GM19025 (cell line): ENCODE data around the gene NPFFR1.

Experiments
- ATAC-seq: cut with Tn5 transposase; IDR thresholded peaks from one replicate; pipeline ENCODE4 v1.9.1; 2021; ENCODE audit warnings: mild to moderate bottlenecking, low read depth, moderate library complexity; ENCODE audit not compliant: unreplicated experiment

The NPFFR1 gene

DNA sequence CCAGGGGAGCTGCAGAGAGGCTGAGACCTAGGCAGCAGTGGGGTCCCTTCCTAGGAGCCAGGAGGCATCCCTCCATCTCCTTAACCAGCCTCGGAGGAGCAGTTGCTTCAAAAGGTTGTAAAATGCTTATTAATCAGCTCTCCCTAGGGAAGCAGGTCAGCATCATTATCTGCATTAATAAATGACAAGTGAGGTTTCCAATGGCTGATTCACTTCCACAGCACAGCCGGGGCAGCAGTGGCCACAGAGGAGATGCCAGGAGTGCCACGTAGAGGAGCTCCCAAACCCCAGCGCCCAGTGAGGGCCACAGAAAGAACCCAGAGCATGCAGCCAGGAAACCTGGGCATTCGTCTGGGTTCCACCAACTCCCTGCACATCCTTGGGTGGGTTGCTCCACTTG is 8.2 kb upstream of the NPFFR1 start:
- ATAC-seq, result no peak

DNA sequence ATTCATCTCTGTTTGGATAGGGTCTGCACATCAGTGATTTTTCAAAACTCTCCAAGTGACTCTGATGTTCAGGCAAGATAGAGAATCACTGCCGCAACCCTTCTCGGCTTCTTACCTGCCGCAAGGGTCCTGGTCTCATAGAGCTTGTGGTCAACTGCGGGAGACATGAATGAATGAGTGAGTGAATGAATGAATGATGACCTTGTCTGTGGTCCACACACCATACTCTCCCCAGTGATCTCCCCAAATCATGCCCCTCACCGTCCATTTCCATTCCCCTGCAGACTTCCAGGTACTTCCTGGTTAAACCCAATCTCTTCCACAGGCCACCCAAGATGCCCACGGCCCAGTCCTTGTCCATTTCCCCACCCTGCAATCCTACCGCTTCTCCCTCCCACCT is 5.9 kb upstream of the NPFFR1 start:
- ATAC-seq, result no peak

DNA sequence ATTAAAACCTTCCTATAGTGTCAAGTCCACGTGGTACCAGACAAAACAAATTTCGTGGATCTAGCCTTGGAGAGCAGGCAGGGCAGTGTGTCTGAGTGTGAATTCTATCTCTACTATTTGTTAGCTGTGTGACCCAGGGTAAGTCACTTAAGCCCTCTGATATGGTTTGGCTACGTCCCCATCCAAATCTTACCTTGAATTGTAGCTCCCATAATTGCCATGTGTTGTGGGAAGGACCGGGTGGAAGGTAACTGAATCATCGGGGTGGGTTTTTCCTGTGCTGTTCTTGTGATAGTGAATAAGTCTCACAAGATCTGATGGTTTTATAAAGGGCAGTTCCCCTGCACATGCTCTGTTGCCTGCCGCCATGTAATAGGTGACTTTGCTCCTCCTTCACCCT is 2.8 kb upstream of the NPFFR1 start:
- no peak for ATAC-seq

DNA sequence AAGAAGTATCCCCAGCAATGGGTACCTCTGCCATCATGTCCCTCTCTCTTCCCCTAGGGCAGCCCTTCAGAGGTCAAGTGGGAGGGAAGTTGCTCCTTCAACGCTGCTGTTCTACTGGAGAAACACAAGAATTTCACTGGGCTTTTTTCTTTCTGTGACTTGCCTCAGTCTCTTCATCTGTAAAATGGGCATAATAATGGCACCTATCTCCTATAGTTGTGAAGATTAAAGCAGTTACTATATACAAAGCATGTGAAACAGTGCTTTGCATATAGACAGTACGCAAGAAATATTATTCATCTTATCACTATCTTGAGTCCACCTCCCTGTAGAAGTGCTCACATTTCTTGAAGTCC is 1.6 kb upstream of the NPFFR1 start:
- no peak for ATAC-seq

- no peak for ATAC-seq
Measured at GRCh38 chr10:70284542-70285475, 1.0 kb upstream of the NPFFR1 start.

DNA sequence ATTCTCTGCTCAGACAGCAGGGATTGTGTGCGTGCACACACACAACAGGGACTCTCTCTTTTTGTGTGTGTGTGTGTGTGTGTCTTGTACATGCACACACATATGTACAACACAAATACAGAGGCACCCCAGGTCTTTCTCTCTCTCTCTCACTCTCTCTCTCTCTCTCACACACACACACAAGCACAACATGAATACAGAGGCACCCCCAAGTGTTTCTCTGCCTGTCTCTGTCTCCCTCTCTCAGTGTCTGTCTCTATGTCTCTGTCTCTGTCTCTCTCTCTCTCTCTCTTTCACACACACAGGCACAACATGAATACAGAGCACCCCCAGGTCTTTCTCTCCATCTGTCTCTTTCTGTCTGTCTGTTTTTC is 746 bp downstream of the NPFFR1 start:
- no peak for ATAC-seq

- ATAC-seq, result no peak
Measured at GRCh38 chr10:70281609-70282008, 2.2 kb downstream of the NPFFR1 start.

DNA sequence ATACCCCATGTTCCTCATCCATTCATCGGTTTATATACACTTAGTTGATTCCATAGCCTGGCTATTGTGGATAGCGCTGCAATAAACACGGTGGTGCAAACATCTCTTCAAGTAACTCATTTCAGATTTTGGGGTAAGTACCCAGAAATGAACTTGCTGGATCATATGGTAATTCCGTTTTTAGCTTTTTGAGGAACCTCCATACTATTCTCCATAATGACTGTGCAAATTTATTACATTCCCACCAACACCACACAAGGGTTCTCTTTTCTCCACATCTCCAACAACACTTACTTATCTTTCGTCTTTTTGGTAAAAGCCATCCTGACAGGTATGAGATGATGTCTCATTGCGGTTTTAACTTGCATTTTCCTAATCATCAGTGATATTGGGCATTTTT is 3.7 kb downstream of the NPFFR1 start:
- no peak for ATAC-seq

GRCh38 chr10:70277396-70278030 is 6.3 kb downstream of the NPFFR1 start:
- no peak for ATAC-seq

DNA sequence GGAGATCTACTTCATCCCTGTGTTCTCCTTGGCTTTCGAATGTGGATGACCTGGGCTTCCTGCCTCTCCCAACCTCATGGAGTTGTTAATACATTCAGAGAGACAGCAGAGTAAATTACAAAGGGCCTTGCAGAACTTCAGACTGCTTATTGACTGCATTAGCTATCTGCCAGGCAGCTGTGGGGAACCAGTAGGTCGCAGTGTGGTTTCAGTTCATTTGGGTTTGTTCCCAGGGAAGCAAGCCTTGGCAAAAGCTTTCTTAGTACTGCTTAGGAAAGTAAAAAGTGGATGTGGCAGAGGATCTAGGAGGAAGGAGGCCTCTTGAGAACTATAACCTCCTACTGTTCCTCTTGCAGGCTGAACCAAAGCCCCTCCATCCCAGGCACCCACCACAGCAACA is 9.2 kb downstream of the NPFFR1 start:
- ATAC-seq, result no peak

- ATAC-seq, result peak; percentile 46
Measured at GRCh38 chr10:70272925-70273316, 10.9 kb downstream of the NPFFR1 start.

GRCh38 chr10:70271996-70272924 is 11.5 kb downstream of the NPFFR1 start:
- ATAC-seq, result no peak

DNA sequence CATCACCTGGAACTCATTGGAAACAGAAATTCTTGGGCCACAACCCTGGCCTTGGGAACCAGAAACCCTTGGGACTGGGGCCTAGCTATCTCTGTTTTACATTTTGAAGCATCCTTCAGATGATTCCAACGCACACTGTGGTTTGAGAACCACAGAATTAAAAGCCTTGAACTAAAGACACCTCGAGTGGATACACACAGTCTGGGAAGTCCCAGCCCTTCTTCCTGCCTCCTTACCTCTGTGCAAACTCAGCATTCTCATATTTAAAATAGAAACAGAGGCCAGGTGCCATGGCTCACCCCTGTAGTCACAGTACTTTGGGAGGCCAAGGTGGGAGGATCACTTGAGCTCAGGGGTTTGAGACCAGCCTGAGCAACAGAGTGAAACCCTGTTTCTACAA is 12.9 kb downstream of the NPFFR1 start:
- ATAC-seq, result no peak

GRCh38 chr10:70269741-70270140 is 14.1 kb downstream of the NPFFR1 start:
- ATAC-seq, result no peak

GRCh38 chr10:70268376-70268775 is 15.4 kb downstream of the NPFFR1 start:
- no peak for ATAC-seq

- no peak for ATAC-seq
Measured at GRCh38 chr10:70267161-70267933, 16.5 kb downstream of the NPFFR1 start.

DNA sequence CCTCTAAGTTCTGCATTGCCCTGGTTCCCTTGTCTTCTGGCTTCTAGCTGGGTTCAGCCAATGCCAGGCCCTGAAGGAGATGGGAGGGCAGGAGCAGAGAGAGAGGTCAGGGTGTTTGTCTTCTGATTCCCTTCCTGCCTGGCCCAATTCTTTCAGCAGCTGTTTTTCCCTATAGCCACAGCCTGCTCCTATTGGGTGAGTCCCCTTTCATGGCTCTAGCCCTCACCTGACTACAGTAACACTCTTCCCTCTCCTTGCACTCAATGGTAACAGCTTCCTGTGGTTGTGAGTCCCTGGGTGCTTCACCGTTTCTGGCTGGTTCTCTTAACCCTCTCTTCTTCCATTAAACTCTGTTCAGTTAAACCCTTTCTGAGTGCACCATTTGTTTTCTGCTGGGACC is 17.1 kb downstream of the NPFFR1 start:
- no peak for ATAC-seq

DNA sequence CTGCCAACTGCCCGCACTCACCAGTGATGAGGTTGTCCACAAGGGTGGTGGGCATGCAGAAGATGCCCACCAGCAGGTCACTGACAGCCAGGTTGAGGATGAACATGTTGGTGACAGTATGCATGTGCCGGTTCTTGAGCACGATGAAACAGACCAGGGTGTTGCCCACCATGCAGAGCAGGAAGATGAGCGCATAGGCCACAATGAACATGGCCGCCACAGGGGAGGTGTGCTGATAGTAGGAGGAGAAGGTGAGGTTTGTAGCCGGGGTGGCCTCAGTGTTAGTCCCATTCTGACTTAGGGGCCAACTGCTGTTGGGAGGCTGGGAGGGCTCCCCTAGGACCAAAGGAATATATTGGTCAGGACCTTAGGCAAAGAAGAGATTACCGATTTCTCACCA is 17.7 kb downstream of the NPFFR1 start:
- no peak for ATAC-seq

DNA sequence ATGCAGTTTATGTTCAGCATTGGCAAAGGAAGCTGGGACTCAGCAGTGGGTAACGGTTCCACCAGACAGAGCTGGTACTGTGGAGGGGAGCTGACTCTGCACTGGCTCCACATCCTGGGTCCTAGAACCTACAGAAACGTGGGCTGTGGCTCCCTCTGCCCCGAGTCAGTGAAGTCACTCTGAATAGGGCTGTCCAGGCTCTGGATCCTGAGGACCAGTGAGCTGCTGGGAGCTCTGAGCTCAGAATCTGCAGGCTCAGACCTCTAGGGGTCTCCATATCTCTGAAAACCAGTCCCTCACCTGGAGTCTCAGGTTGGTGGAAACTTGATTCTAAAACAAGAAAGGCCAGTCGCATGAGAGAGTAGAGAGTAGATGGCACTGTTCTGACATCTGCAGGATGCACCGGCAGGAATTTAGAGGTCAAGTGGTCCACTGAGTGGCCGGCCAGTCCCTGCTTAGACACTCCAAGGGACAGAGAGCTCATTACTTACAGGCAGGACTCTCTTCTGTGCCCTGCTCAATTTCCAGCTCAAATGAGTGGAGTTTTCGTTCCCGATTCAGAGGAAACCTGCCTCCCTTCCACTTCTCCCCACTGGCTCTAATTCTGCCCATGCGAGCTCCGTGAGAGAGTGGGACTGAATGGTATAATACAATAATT is 18.6 kb downstream of the NPFFR1 start:
- no peak for ATAC-seq

- ATAC-seq, result no peak
Measured at GRCh38 chr10:70260734-70261133, 23.1 kb downstream of the NPFFR1 start.
